Measurements from ENCODE around the gene SOX6. TPM values are rescaled to one million over a fixed set of nuclear protein-coding genes. Genes with fewer than 3 reads are reported as not detected.

The SOX6 gene
- polyA plus RNA-seq, 1 of the 3 experiments (the other 2 are of a cell fraction), result 0.03 TPM

DNA sequence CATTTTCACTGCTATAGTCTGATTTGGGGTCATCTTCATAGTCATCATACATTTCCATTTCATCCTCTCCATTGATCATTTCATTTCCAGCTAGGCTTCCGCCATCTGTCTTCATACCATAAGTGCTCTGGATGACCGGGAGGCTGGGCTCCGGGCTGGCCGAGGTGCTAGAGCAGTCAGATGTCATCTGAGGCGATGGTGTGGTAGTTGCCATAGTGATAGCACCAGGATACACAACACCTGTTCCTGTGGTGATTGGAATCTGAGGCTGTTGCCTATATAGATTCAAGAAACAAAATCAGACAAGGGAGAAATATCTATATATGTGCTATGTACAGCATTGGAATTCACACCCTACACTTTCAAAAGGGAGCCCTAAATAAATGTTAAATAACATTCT is 383.5 kb downstream of the SOX6 start:
- peaks cover 11 to 23% of the 10 kb centered on the region in 2 experiments; a peak in 3 of 4 replicates for H3K4me1 ChIP-seq (ENCODE audit: control insufficient read depth in 1 of 2, insufficient read depth in 2 of 2, low read depth in 1 of 2, low read length in 1 of 2)
- no peaks in the 10 kb centered on the region for H3K27me3 ChIP-seq (ENCODE audit: insufficient read depth)
- H3K27ac ChIP-seq (ENCODE audit: low read depth in 2 of 2, low read length in 1 of 2), result no peak overlapping the region
- H3K9me3 ChIP-seq, result no peaks in the 10 kb centered on the region
- H3K36me3 ChIP-seq (replicated peaks in 1 of 2; ENCODE audit: control insufficient read depth in 1 of 2, insufficient read depth in 2 of 2, low read length in 1 of 2), result no peaks in the 10 kb centered on the region
- no peaks in the 10 kb centered on the region for H3K79me2 ChIP-seq (ENCODE audit: insufficient read depth)
- no peak overlapping the region for H3K9ac ChIP-seq
- no peak overlapping the region for H3K4me2 ChIP-seq
- no peaks in the 10 kb centered on the region for H3K9me2 ChIP-seq
- WGBS (ENCODE audit: low lambda C conversion rate), result 69% methylated on average over 5 of the region's 5 CpGs
- no peak overlapping the region for H3K4me3 ChIP-seq (ENCODE audit: low read depth in 2 of 2, low read length in 1 of 2)
- H2AFZ ChIP-seq (ENCODE audit: low read depth), result no peak overlapping the region
- POLR2A ChIA-PET, result no interaction called here
- TF ChIP-seq YY1 (IDR thresholded peaks at IDR 0.05; ENCODE audit: low read depth) (no peak), MEF2A (IDR thresholded peaks at IDR 0.05; ENCODE audit: borderline replicate concordance, low read depth) (no peak), NFIC (IDR thresholded peaks at IDR 0.05; ENCODE audit: borderline replicate concordance) (no peak), SIN3A (IDR thresholded peaks at IDR 0.05; ENCODE audit: borderline replicate concordance, low read depth, low read length) (no peak), RXRA (IDR thresholded peaks at IDR 0.05; ENCODE audit: borderline replicate concordance, low read depth) (no peak), SMC3 (IDR thresholded peaks at IDR 0.05; ENCODE audit: low read depth, low read length) (no peak), FOSL2 (IDR thresholded peaks at IDR 0.05; ENCODE audit: borderline replicate concordance, low read depth) (no peak), RFX5 (IDR thresholded peaks at IDR 0.05; ENCODE audit: low read length) (no peak), TAF1 (IDR thresholded peaks at IDR 0.05; ENCODE audit: borderline replicate concordance, low read depth, low read length) (no peak)
- TF ChIP-seq, protein P1, sequence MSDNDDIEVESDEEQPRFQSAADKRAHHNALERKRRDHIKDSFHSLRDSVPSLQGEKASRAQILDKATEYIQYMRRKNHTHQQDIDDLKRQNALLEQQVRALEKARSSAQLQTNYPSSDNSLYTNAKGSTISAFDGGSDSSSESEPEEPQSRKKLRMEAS (IDR thresholded peaks at IDR 0.05; ENCODE audit: low read depth), result no peak
- TF ChIP-seq, protein P2, sequence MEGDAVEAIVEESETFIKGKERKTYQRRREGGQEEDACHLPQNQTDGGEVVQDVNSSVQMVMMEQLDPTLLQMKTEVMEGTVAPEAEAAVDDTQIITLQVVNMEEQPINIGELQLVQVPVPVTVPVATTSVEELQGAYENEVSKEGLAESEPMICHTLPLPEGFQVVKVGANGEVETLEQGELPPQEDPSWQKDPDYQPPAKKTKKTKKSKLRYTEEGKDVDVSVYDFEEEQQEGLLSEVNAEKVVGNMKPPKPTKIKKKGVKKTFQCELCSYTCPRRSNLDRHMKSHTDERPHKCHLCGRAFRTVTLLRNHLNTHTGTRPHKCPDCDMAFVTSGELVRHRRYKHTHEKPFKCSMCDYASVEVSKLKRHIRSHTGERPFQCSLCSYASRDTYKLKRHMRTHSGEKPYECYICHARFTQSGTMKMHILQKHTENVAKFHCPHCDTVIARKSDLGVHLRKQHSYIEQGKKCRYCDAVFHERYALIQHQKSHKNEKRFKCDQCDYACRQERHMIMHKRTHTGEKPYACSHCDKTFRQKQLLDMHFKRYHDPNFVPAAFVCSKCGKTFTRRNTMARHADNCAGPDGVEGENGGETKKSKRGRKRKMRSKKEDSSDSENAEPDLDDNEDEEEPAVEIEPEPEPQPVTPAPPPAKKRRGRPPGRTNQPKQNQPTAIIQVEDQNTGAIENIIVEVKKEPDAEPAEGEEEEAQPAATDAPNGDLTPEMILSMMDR (IDR thresholded peaks at IDR 0.05), result no peak
- no peak for DNase-seq
- CTCF ChIA-PET, result no interaction called here
- no peaks in the 10 kb centered on the region for H3F3A ChIP-seq (replicated peaks; ENCODE audit: insufficient read depth)
- H4K20me1 ChIP-seq (ENCODE audit: insufficient read depth), result no peaks in the 10 kb centered on the region

DNA sequence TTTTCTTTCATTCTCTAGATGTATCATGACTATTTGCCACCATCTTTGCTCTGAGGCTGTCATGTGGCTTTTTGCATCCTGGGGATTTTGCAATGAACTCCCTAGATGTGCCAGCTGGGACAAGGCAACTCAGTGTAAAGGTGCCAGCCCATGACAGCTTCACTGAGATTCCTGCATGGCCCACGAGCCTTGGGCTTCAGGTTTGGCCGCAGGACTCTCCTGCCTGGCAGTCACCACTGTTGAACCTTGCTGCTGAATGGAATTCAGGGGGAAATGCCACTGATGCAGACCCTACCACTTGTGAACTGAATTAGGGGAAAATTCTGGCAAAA is 385.2 kb downstream of the SOX6 start:
- TF ChIP-seq POLR2AphosphoS5 (IDR thresholded peaks at IDR 0.05; ENCODE audit: low read depth, low read length) (no peak), ELF1 (IDR thresholded peaks at IDR 0.05) (no peak), GATA2 (CRISPR knock-in tag; IDR thresholded peaks at IDR 0.05) (no peak), NFIC (IDR thresholded peaks at IDR 0.05; ENCODE audit: borderline replicate concordance) (no peak), FOSL2 (IDR thresholded peaks at IDR 0.05; ENCODE audit: borderline replicate concordance, low read depth) (no peak), TEAD4 (IDR thresholded peaks at IDR 0.05; ENCODE audit: borderline replicate concordance, insufficient read depth) (no peak), MXI1 (IDR thresholded peaks at IDR 0.05; ENCODE audit: low read depth, low read length) (no peak)
- TF ChIP-seq, protein P2 (IDR thresholded peaks at IDR 0.05), result no peak
- TF ChIP-seq, protein P1 (IDR thresholded peaks at IDR 0.05; ENCODE audit: low read depth), result no peak
- Histone ChIP-seq H2AFZ (ENCODE audit: low read depth) (no peak overlapping the region), H3K9ac (no peak overlapping the region), H3K27me3 (ENCODE audit: insufficient read depth) (no peaks in the 10 kb centered on the region), H3K4me2 (no peak overlapping the region), H4K20me1 (ENCODE audit: insufficient read depth) (no peaks in the 10 kb centered on the region), H3F3A (replicated peaks; ENCODE audit: insufficient read depth) (no peaks in the 10 kb centered on the region), H3K4me3 (ENCODE audit: low read depth in 2 of 2, low read length in 1 of 2) (no peak overlapping the region), H3K27ac (ENCODE audit: low read depth in 2 of 2, low read length in 1 of 2) (no peak overlapping the region), H3K9me2 (no peaks in the 10 kb centered on the region), H3K9me3 (no peaks in the 10 kb centered on the region), H3K36me3 (replicated peaks in 1 of 2; ENCODE audit: control insufficient read depth in 1 of 2, insufficient read depth in 2 of 2, low read length in 1 of 2) (no peaks in the 10 kb centered on the region), H3K79me2 (ENCODE audit: insufficient read depth) (no peaks in the 10 kb centered on the region), H3K4me1 (ENCODE audit: control insufficient read depth in 1 of 2, insufficient read depth in 2 of 2, low read depth in 1 of 2, low read length in 1 of 2) (peaks cover 11 to 23% of the 10 kb centered on the region in 2 experiments; a peak in 3 of 4 replicates)
- 100% methylated on average over 1 of the region's 2 CpGs for WGBS (ENCODE audit: low lambda C conversion rate)
- ChIA-PET POLR2A (no interaction called here), CTCF (no interaction called here)
- no peak for DNase-seq

Data from SK-N-SH (cell line).